Ascending aorta (tissue), 2 donors: ENCODE measurements around the gene KCNQ1. TPM values are rescaled to one million over a fixed set of nuclear protein-coding genes. Genes with fewer than 3 reads are reported as not detected.

Experiments
- DNase-seq, 2 donors: peaks; one replicate each; pipeline ENCODE4 v3.0.0-alpha.2; 2019; ENCODE audit warnings: low spot score in 2 of 2
- H3K27ac ChIP-seq, 2 donors: fragments of 200-600 bp; sonication (generic); one replicate each; pipeline ENCODE4 v1.5.1; 2016 to 2017; ENCODE audit warnings: mild to moderate bottlenecking in 1 of 2
- H3K27me3 ChIP-seq: fragments of 200-600 bp; sonication (generic); one replicate; pipeline ENCODE4 v1.5.1; 2017
- H3K36me3 ChIP-seq, 2 donors: fragments of 200-600 bp; sonication (generic); one replicate each; pipeline ENCODE4 v1.5.1; 2016
- H3K4me1 ChIP-seq, 2 donors: fragments of 200-600 bp; sonication (generic); one replicate each; pipeline ENCODE4 v1.5.1; 2016 to 2017; ENCODE audit warnings: mild to moderate bottlenecking in 1 of 2
- H3K4me3 ChIP-seq, 2 donors: fragments of 200-600 bp; sonication (generic); one replicate each; pipeline ENCODE4 v1.5.1; 2016 to 2017; ENCODE audit warnings: mild to moderate bottlenecking in 1 of 2
- H3K9me3 ChIP-seq, 2 donors: fragments of 200-600 bp; sonication (generic); one replicate each; pipeline ENCODE4 v1.5.1; 2016
- CTCF ChIP-seq, 3 experiments: fragments of 200-600 bp in 2 of 3; fragments of 450-650 bp in 1 of 3; sonication (generic) in 2 of 3; IDR thresholded peaks; one replicate each; pipeline ENCODE4 v1.5.1; 2016 to 2019; ENCODE audit warnings: antibody characterized with exemption in 3 of 3, mild to moderate bottlenecking in 1 of 3, moderate library complexity in 1 of 3
- intact Hi-C: fragments of 100-400 bp; cut with DNase I; formaldehyde crosslinking; loops from one replicate; pipeline ENCODE4 v1.15.1; 2023
- total RNA-seq: library from RNA; depleted of rRNA; stranded (reverse); fragments of >200 nt; gene quantifications from one replicate; pipeline ENCODE4 v1.1.0, GENCODE V29; 2016

The KCNQ1 gene
- total RNA-seq, 1 donor from 2014 or later, result 2.3 TPM

GRCh38 chr11:2791139-2791520 lies 346.3 kb downstream of the KCNQ1 start:
- no peaks in the 10 kb centered on the region for H3K27me3 ChIP-seq
- intact Hi-C loops, result loop anchor here (5.0 kb wide), 1 partner anchor 36 kb away; no protein-coding TSS in a partner anchor
- peak overlapping the region; percentile 48 to 78 for H3K4me3 ChIP-seq
- no peak overlapping the region for H3K27ac ChIP-seq
- H3K9me3 ChIP-seq, result no peaks in the 10 kb centered on the region
- DNase-seq, result peak in 1 of 2 donors; percentile 7
- no peak for TF ChIP-seq CTCF (IDR thresholded peaks at IDR 0.05)
- H3K36me3 ChIP-seq, result no peaks in the 10 kb centered on the region
- no peaks in the 10 kb centered on the region for H3K4me1 ChIP-seq

- Histone ChIP-seq H3K4me3 (peak overlapping the region; percentile 48 to 78), H3K9me3 (no peaks in the 10 kb centered on the region), H3K4me1 (no peaks in the 10 kb centered on the region), H3K27me3 (no peaks in the 10 kb centered on the region), H3K27ac (peak overlapping the region in 1 of 2 donors; percentile 49), H3K36me3 (no peaks in the 10 kb centered on the region)
- TF ChIP-seq CTCF (IDR thresholded peaks at IDR 0.05), result no peak
- intact Hi-C loops, result loop anchor here (5.0 kb wide), 1 partner anchor 36 kb away; no protein-coding TSS in a partner anchor
- peak in 1 of 2 donors; percentile 65 for DNase-seq
These were observed 346.9 kb downstream of the KCNQ1 start for GRCh38 chr11:2791521-2792380.

- DNase-seq, result peak; percentile 5 to 59
- H3K27ac ChIP-seq, result no peak overlapping the region
- H3K4me1 ChIP-seq, result no peaks in the 10 kb centered on the region
- H3K36me3 ChIP-seq, result no peaks in the 10 kb centered on the region
- H3K4me3 ChIP-seq, result no peak overlapping the region
- H3K27me3 ChIP-seq, result no peaks in the 10 kb centered on the region
- H3K9me3 ChIP-seq, result no peaks in the 10 kb centered on the region
- TF ChIP-seq CTCF (IDR thresholded peaks at IDR 0.05), result no peak
- intact Hi-C loops, result loop anchor here (5.0 kb wide), 1 partner anchor 35 kb away; no protein-coding TSS in a partner anchor
These were observed 347.8 kb downstream of the KCNQ1 start for GRCh38 chr11:2792381-2793250.

GRCh38 chr11:2793701-2794045 lies 348.9 kb downstream of the KCNQ1 start:
- no peaks in the 10 kb centered on the region for H3K36me3 ChIP-seq
- intact Hi-C loops, result loop anchor here (5.0 kb wide), 1 partner anchor 34 kb away; no protein-coding TSS in a partner anchor
- no peak overlapping the region for H3K27ac ChIP-seq
- no peak overlapping the region for H3K4me3 ChIP-seq
- H3K9me3 ChIP-seq, result no peaks in the 10 kb centered on the region
- TF ChIP-seq CTCF (IDR thresholded peaks at IDR 0.05), result no peak
- DNase-seq, result peak in 1 of 2 donors; percentile 38
- H3K27me3 ChIP-seq, result no peaks in the 10 kb centered on the region
- no peaks in the 10 kb centered on the region for H3K4me1 ChIP-seq

- peak; percentile 6 to 58 for DNase-seq
- TF ChIP-seq CTCF (IDR thresholded peaks at IDR 0.05), result no peak
- intact Hi-C loops, result loop anchor here (5.0 kb wide), 1 partner anchor 33 kb away; no protein-coding TSS in a partner anchor
These were observed 349.5 kb downstream of the KCNQ1 start for GRCh38 chr11:2794046-2794967.

More at GRCh38 chr11:2794046-2794967, 349.5 kb downstream of the KCNQ1 start:
- no peaks in the 10 kb centered on the region for H3K9me3 ChIP-seq
- no peak overlapping the region for H3K27ac ChIP-seq
- no peaks in the 10 kb centered on the region for H3K4me1 ChIP-seq
- H3K27me3 ChIP-seq, result no peaks in the 10 kb centered on the region
- no peaks in the 10 kb centered on the region for H3K36me3 ChIP-seq
- H3K4me3 ChIP-seq, result no peak overlapping the region
